Activated naive CD4-positive, alpha-beta T cell treated with Interleukin-2 at 50 U/mL for 16 hours (primary cell): ENCODE measurements around the gene CAMK2N1.
A peak's percentile ranks its signal among the peaks of the same experiment; 100 is the strongest.

Experiments
- DNase-seq: peaks from one replicate; pipeline ENCODE4 v3.0.0-alpha.2; 2020

CAMK2N1 gene

GRCh38 chr1:20496241-20496661 lies 10.2 kb upstream of the CAMK2N1 start:
- peak; percentile 18 for DNase-seq

GRCh38 chr1:20495661-20496060 lies 9.7 kb upstream of the CAMK2N1 start:
- no peak for DNase-seq

GRCh38 chr1:20494609-20495311 lies 8.8 kb upstream of the CAMK2N1 start:
- no peak for DNase-seq

GRCh38 chr1:20493839-20494608 lies 8.0 kb upstream of the CAMK2N1 start:
- peak; percentile 83 for DNase-seq

GRCh38 chr1:20493309-20493708 lies 7.3 kb upstream of the CAMK2N1 start:
- no peak for DNase-seq

- DNase-seq: no peak
These were observed 6.7 kb upstream of the CAMK2N1 start for GRCh38 chr1:20492751-20493150.

GRCh38 chr1:20491866-20492265 lies 5.9 kb upstream of the CAMK2N1 start:
- DNase-seq: no peak

- DNase-seq: no peak
These were observed 5.2 kb upstream of the CAMK2N1 start for GRCh38 chr1:20491178-20491577.

GRCh38 chr1:20487236-20487590 lies 1.2 kb upstream of the CAMK2N1 start:
- DNase-seq: no peak

- no peak for DNase-seq
These were observed 636 bp upstream of the CAMK2N1 start for GRCh38 chr1:20486457-20487235.

GRCh38 chr1:20484519-20485462 lies 1.2 kb downstream of the CAMK2N1 start:
- DNase-seq: no peak

- no peak for DNase-seq
These were observed 2.0 kb downstream of the CAMK2N1 start for GRCh38 chr1:20483833-20484518.

- DNase-seq: no peak
These were observed 2.7 kb downstream of the CAMK2N1 start for GRCh38 chr1:20483098-20483832.

GRCh38 chr1:20481643-20482498 lies 4.1 kb downstream of the CAMK2N1 start:
- DNase-seq: no peak

GRCh38 chr1:20480951-20481617 lies 4.9 kb downstream of the CAMK2N1 start:
- DNase-seq: no peak

- no peak for DNase-seq
These were observed 5.6 kb downstream of the CAMK2N1 start for GRCh38 chr1:20480243-20480944.

- no peak for DNase-seq
These were observed 6.2 kb downstream of the CAMK2N1 start for GRCh38 chr1:20479840-20480239.

- DNase-seq: no peak
These were observed 7.9 kb downstream of the CAMK2N1 start for GRCh38 chr1:20478057-20478635.
